Measurements from ENCODE around the gene ARID5A.

Gene ARID5A

DNA sequence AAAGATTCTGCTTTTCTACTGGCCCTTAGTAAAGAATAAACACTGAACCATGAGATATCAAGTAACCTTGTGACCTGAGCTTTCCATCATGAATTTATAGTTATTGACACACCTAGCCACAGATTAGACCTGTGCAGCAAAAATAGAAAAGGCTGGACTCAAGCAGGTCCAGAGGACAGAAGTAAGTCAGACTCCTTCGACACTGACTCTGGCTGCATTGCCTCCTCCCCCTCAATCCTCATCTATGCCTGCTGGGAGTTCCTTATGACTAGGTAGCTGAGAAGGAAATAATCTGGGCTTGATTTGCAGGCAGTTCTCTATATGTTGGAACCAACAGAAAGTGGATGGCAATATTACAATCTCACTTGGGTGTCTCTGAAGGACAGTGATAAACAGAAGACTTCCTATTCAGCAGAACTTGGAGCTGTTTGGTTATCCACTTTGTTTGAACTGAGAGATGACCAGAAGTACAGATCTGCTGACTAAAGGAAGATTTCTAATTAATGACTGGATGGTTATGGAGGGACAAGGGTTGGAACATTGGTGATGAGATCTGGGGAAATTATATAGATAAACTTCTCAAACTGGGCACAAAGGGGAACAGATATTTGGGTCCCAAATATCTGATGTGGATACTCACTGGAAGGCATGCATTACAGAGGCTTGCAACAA is 39.4 kb downstream of the ARID5A start:
- TF ChIP-seq, protein P1, sequence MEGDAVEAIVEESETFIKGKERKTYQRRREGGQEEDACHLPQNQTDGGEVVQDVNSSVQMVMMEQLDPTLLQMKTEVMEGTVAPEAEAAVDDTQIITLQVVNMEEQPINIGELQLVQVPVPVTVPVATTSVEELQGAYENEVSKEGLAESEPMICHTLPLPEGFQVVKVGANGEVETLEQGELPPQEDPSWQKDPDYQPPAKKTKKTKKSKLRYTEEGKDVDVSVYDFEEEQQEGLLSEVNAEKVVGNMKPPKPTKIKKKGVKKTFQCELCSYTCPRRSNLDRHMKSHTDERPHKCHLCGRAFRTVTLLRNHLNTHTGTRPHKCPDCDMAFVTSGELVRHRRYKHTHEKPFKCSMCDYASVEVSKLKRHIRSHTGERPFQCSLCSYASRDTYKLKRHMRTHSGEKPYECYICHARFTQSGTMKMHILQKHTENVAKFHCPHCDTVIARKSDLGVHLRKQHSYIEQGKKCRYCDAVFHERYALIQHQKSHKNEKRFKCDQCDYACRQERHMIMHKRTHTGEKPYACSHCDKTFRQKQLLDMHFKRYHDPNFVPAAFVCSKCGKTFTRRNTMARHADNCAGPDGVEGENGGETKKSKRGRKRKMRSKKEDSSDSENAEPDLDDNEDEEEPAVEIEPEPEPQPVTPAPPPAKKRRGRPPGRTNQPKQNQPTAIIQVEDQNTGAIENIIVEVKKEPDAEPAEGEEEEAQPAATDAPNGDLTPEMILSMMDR (conservative IDR thresholded peaks at IDR 0.05; ENCODE audit: control insufficient read depth, insufficient read depth, low read depth, low read length), result no peak
- no peak for DNase-seq (ENCODE audit: low read depth)
- no peak overlapping the region for H3K4me3 ChIP-seq (ENCODE audit: control insufficient read depth, low read depth, low read length)

GRCh38 chr2:96577501-96577900 is 40.9 kb downstream of the ARID5A start:
- DNase-seq (ENCODE audit: low read depth), result no peak
- TF ChIP-seq, protein P1 (conservative IDR thresholded peaks at IDR 0.05; ENCODE audit: control insufficient read depth, insufficient read depth, low read depth, low read length), result no peak
- no peak overlapping the region for H3K4me3 ChIP-seq (ENCODE audit: control insufficient read depth, low read depth, low read length)

DNA sequence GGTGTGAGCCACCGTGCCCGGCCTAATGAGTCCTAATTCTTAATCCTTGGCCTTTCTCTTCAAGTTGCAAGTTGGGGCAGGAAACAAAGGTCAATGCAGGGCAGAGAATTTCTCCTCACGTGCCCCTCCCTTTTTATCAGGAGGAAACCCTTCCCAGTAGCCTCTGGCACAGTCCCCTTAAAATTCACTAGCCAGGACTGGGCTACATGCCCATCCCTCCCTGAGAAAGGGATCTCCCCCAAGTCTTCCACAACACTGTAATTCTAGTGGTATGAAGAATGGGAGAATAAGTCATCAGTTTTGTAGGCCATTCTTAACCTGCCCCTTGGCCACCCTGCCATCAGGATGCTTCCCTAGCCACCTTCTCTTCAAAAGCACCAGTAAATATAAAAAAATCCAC is 42.2 kb downstream of the ARID5A start:
- TF ChIP-seq, protein P1 (conservative IDR thresholded peaks at IDR 0.05; ENCODE audit: control insufficient read depth, insufficient read depth, low read depth, low read length), result no peak
- no peak overlapping the region for H3K4me3 ChIP-seq (ENCODE audit: control insufficient read depth, low read depth, low read length)
- no peak for DNase-seq (ENCODE audit: low read depth)

DNA sequence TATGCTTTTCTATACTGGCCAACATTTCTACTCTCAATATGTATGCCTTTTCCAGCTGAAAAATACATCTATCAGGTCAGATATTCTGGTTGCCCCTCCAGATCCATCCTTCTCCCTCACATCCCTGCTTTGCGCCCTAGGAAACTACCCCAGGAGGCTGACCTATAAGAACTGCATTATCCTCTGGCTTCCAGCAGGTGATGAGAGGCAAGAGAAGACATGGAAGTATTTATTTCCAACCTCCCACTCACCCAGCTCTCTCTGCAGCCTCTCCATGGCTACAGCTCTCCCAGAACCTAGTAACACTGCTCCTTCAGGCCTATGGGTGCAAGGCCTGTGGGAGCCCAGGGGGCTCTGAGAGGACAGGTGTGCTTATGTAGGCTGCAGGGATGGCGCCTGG is 42.9 kb downstream of the ARID5A start:
- no peak overlapping the region for H3K4me3 ChIP-seq (ENCODE audit: control insufficient read depth, low read depth, low read length)
- DNase-seq (ENCODE audit: low read depth), result no peak
- TF ChIP-seq, protein P1 (conservative IDR thresholded peaks at IDR 0.05; ENCODE audit: control insufficient read depth, insufficient read depth, low read depth, low read length), result no peak

- DNase-seq (ENCODE audit: low read depth), result no peak
- TF ChIP-seq, protein P1 (conservative IDR thresholded peaks at IDR 0.05; ENCODE audit: control insufficient read depth, insufficient read depth, low read depth, low read length), result no peak
These were observed 44.2 kb downstream of the ARID5A start for GRCh38 chr2:96580771-96581170.

GRCh38 chr2:96584017-96584416 is 47.5 kb downstream of the ARID5A start:
- H3K4me3 ChIP-seq (ENCODE audit: control insufficient read depth, low read depth, low read length), result no peak overlapping the region
- DNase-seq (ENCODE audit: low read depth), result no peak
- TF ChIP-seq, protein P1 (conservative IDR thresholded peaks at IDR 0.05; ENCODE audit: control insufficient read depth, insufficient read depth, low read depth, low read length), result no peak

More at GRCh38 chr2:96580771-96581170, 44.2 kb downstream of the ARID5A start:
- no peak overlapping the region for H3K4me3 ChIP-seq (ENCODE audit: control insufficient read depth, low read depth, low read length)

All from fibroblast of mammary gland (primary cell).